Pancreas (tissue), 10 donors: Measurements from ENCODE around the gene KDM4B. TPM values are rescaled to one million over a fixed set of nuclear protein-coding genes. Genes with fewer than 3 reads are reported as not detected.
A peak's percentile ranks its signal among the peaks of the same experiment; 100 is the strongest.

Experiments
- ATAC-seq, 4 donors: fragments of 200-7000 bp; cut with Tn5 transposase; one replicate each; pipeline versions ENCODE4 v1.8.0 to v1.9.1; 2020; ENCODE audit warnings: mild to moderate bottlenecking in 4 of 4, moderate library complexity in 4 of 4
- DNase-seq, 6 donors: peaks; one replicate each; pipeline ENCODE4 v3.0.0-alpha.2; 2020
- FAIRE-seq: peaks from 2 replicates; lab custom pipeline; 2012; peaks lifted over from hg19 to GRCh38; lab: Jason Lieb, UNC
- H3K27ac ChIP-seq, 4 donors: fragments of 200-600 bp; sonication (generic); 1 replicate in 3 of 4; 2 replicates in 1 of 4; pipeline versions ENCODE4 v1.5.0 to v1.8.0; 2020
- H3K27me3 ChIP-seq, 4 donors: fragments of 200-600 bp; one replicate each; pipeline ENCODE4 v1.8.0; 2021
- H3K36me3 ChIP-seq, 3 donors: fragments of 200-600 bp; sonication (generic) in 1 of 3; one replicate each; pipeline versions ENCODE4 v1.5.0 to v1.8.0; 2020 to 2021
- H3K4me1 ChIP-seq, 3 donors: fragments of 200-600 bp; one replicate each; pipeline ENCODE4 v1.8.0; 2021
- H3K4me3 ChIP-seq, 4 donors: fragments of 200-600 bp; sonication (generic) in 2 of 4; one replicate each; pipeline versions ENCODE4 v1.5.0 to v1.8.0; 2020 to 2021
- H3K9me3 ChIP-seq, 4 donors: fragments of 200-600 bp; one replicate each; pipeline ENCODE4 v1.8.0; 2021
- CTCF ChIP-seq, 4 donors: fragments of 200-600 bp; sonication (generic) in 3 of 4; IDR thresholded peaks; one replicate each; pipeline versions ENCODE4 v1.5.0 to v1.8.0; 2021; ENCODE audit warnings: antibody characterized with exemption in 4 of 4
- WGBS, 2 donors: extraction: QIAGEN DNeasy Blood & Tissue Kit; methylation state at CpG; one replicate each; pipeline ENCODE4 v1.1.7; 2013; 5-methylcytosine and 5-hydroxymethylcytosine counted together
- intact Hi-C, 3 donors: fragments of 100-400 bp; cut with DNase I; formaldehyde crosslinking; loops; one replicate each; pipeline versions ENCODE4 v1.11.1 to v1.14.2; 2022
- polyA plus RNA-seq, 2 donors: library from polyadenylated mRNA; stranded (reverse); fragments of 200-250 nt; gene quantifications; one replicate each; pipeline ENCODE4 v1.2.3, GENCODE V29; 2013
- total RNA-seq, 6 donors: library from RNA; stranded (reverse); fragmentation: NEBNext Ultra II Directional in 4 of 6; extraction: Animal tissue kit (Norgen Biotek cat#: 25700) in 4 of 6; gene quantifications; one replicate each; pipeline versions ENCODE4 v1.2.1 to v1.2.4, GENCODE V29; 2021 to 2023
- donor health status: healthy with polysubstance abuse.
- donor health status: DM: no; HTN: no; CAD: no; lungs with moderate emphysema.
- donor health status: DM: no; HTN: no; CAD: no.
- donor health status: control.
- donor health status: control.
- donor health status: Bipolar disorder and iron deficiency.
- donor health status: DM: yes; HTN: yes; CAD: no.
- donor health status: DM: no; HTN: no; CAD: no.
- donor health status: DM: no; HTN: no; CAD: no.
- donor health status: DM: yes; HTN: yes; CAD: no.

KDM4B gene
- total and polyA plus RNA-seq, 8 donors = 13.8 to 24.0 (median 18.5) TPM

- Histone ChIP-seq H3K9me3 (no peaks in the 10 kb centered on the region), H3K4me1 (peaks cover 11 to 14% (median 12%) of the 10 kb centered on the region in 3 donors), H3K4me3 (no peak overlapping the region), H3K27ac (no peak overlapping the region), H3K36me3 (peaks cover 0 to 21% (median 0%) of the 10 kb centered on the region in 3 donors), H3K27me3 (no peaks in the 10 kb centered on the region)
- ATAC-seq = no peak
- TF ChIP-seq CTCF (IDR thresholded peaks at IDR 0.05) = no peak
- intact Hi-C loops = no loop called here
- no peak for DNase-seq
- WGBS, 2 donors = 94 to 97% methylated on average over 11 of the region's 11 CpGs
- FAIRE-seq = no peak
These were observed 72.9 kb downstream of the KDM4B start for GRCh38 chr19:5041913-5042187.

- no peak for ATAC-seq
- no peak overlapping the region for H3K4me3 ChIP-seq
- peaks cover 18 to 21% (median 19%) of the 10 kb centered on the region in 3 donors for H3K4me1 ChIP-seq
- 84 to 90% methylated on average over 18 of the region's 18 CpGs for WGBS, 2 donors
- intact Hi-C loops = no loop called here
- H3K36me3 ChIP-seq = peaks cover 0 to 24% (median 1%) of the 10 kb centered on the region in 3 donors
- H3K9me3 ChIP-seq = no peaks in the 10 kb centered on the region
- FAIRE-seq = no peak
- H3K27me3 ChIP-seq = no peaks in the 10 kb centered on the region
- no peak overlapping the region for H3K27ac ChIP-seq
- no peak for TF ChIP-seq CTCF (IDR thresholded peaks at IDR 0.05)
- no peak for DNase-seq
These were observed 73.6 kb downstream of the KDM4B start for GRCh38 chr19:5042556-5042955.

GRCh38 chr19:5045029-5045428 is 76.1 kb downstream of the KDM4B start:
- Histone ChIP-seq H3K9me3 (no peaks in the 10 kb centered on the region), H3K4me3 (no peak overlapping the region), H3K4me1 (peaks cover 22 to 28% (median 26%) of the 10 kb centered on the region in 3 donors), H3K27ac (no peak overlapping the region), H3K36me3 (peaks cover 0 to 22% (median 2%) of the 10 kb centered on the region in 3 donors), H3K27me3 (no peaks in the 10 kb centered on the region)
- DNase-seq (no peak), FAIRE-seq (no peak), ATAC-seq (no peak)
- WGBS, 2 donors = 88 to 91% methylated on average over 16 of the region's 16 CpGs
- TF ChIP-seq CTCF (IDR thresholded peaks at IDR 0.05) = no peak
- intact Hi-C loops = loop anchor here in 1 of 3 donors (5.0 kb wide), 1 partner anchor 92 kb away; no protein-coding TSS in a partner anchor

GRCh38 chr19:5045956-5046338 is 77.0 kb downstream of the KDM4B start:
- WGBS, 2 donors = 23 to 26% methylated on average over 8 of the region's 8 CpGs
- peak; percentile 25 to 54 (median 46) for ATAC-seq

More at GRCh38 chr19:5045956-5046338, 77.0 kb downstream of the KDM4B start:
- Histone ChIP-seq H3K4me1 (peaks cover 22 to 28% (median 26%) of the 10 kb centered on the region in 3 donors), H3K9me3 (no peaks in the 10 kb centered on the region), H3K36me3 (peaks cover 0 to 13% (median 2%) of the 10 kb centered on the region in 3 donors), H3K27ac (peak overlapping the region; percentile 20 to 73 (median 48)), H3K27me3 (no peaks in the 10 kb centered on the region), H3K4me3 (no peak overlapping the region)
- DNase-seq (peak in 1 of 6 donors; percentile 64), FAIRE-seq (no peak)
- no peak for TF ChIP-seq CTCF (IDR thresholded peaks at IDR 0.05)
- intact Hi-C loops = loop anchor here in 1 of 3 donors (5.0 kb wide), 1 partner anchor 91 kb away; no protein-coding TSS in a partner anchor
